NB4 (cell line): ENCODE measurements around the gene NRP2.

Experiments used
- CTCF ChIP-seq: IDR thresholded peaks from one replicate; pipeline ENCODE4 v1.5.1; 2012; ENCODE audit warnings: low read depth, low read length
- POLR2A ChIP-seq: IDR thresholded peaks from 2 replicates; pipeline ENCODE4 v1.6.1; 2011; ENCODE audit warnings: mild to moderate bottlenecking; ENCODE audit not compliant: insufficient read length; ENCODE audit errors: extremely low read depth

GRCh38 chr2:205748639-205749038 lies 66.3 kb downstream of the NRP2 start:
- TF ChIP-seq POLR2A (no peak), CTCF (no peak)
